A673 (cell line): ENCODE data around the gene HAUS6. TPM values are rescaled to one million over a fixed set of nuclear protein-coding genes. Genes with fewer than 3 reads are reported as not detected.
A peak's percentile ranks its signal among the peaks of the same experiment; 100 is the strongest.
"Not testable (repeated sequence)": the region's sequence is repeated elsewhere in the genome, so short reads cannot be mapped to it uniquely, and the experiment has no call there.

ENCODE experiments used
- BruUV-seq: library from RNA; stranded (reverse); fragments of 400-500 nt; replicated peaks from 2 replicates; lab custom pipeline; 2021; lab: Mats Ljungman, UMichigan
- CTCF ChIA-PET: fragments of 300-600 bp; sonication (Branson Sonifier 250); formaldehyde crosslinking; loops from one replicate; lab custom pipeline; 2022; ENCODE audit warnings: antibody characterized with exemption; lab: Charles Lee
- POLR2A ChIA-PET: fragments of 300-600 bp; sonication (Branson Sonifier 250); formaldehyde crosslinking; loops from one replicate; lab custom pipeline; 2022; ENCODE audit warnings: antibody characterized with exemption; ENCODE audit not compliant: low non-redundant PET; lab: Charles Lee
- DNase-seq: peaks from one replicate; pipeline ENCODE4 v3.0.0-alpha.2; 2015; ENCODE audit warnings: low spot score
- H3K27ac ChIP-seq: fragments of 200-600 bp; sonication (generic); 2 replicates; pipeline ENCODE4 v1.5.1; 2016; ENCODE audit warnings: mixed run types, low read depth, mild to moderate bottlenecking, mixed read lengths, antibody characterized with exemption, low read length; ENCODE audit not compliant: poor library complexity, severe bottlenecking
- H3K27me3 ChIP-seq: fragments of 200-600 bp; sonication (generic); replicated peaks from 2 replicates; pipeline ENCODE4 v1.6.1; 2017; ENCODE audit warnings: mixed run types, low read depth, mild to moderate bottlenecking, mixed read lengths, antibody characterized with exemption, low read length; ENCODE audit not compliant: insufficient read depth, poor library complexity
- H3K36me3 ChIP-seq: fragments of 200-600 bp; sonication (generic); 2 replicates; pipeline ENCODE4 v1.6.1; 2016; ENCODE audit warnings: mixed run types, mild to moderate bottlenecking, mixed read lengths, antibody characterized with exemption, low read length; ENCODE audit not compliant: insufficient read depth, poor library complexity, severe bottlenecking
- H3K4me1 ChIP-seq: fragments of 200-600 bp; sonication (generic); 2 replicates; pipeline ENCODE4 v1.6.1; 2017; ENCODE audit warnings: mixed run types, mild to moderate bottlenecking, mixed read lengths, antibody characterized with exemption, low read length; ENCODE audit not compliant: insufficient read depth, poor library complexity, severe bottlenecking
- H3K4me3 ChIP-seq: fragments of 200-600 bp; sonication (generic); 2 replicates; pipeline ENCODE4 v1.5.1; 2016; ENCODE audit warnings: low read depth, mixed run types, mild to moderate bottlenecking, mixed read lengths, low read length; ENCODE audit not compliant: poor library complexity, severe bottlenecking
- H3K9me3 ChIP-seq: fragments of 200-600 bp; sonication (generic); 2 replicates; pipeline ENCODE4 v1.6.1; 2016; ENCODE audit warnings: mixed run types, low read depth, mild to moderate bottlenecking, mixed read lengths, antibody characterized with exemption, low read length; ENCODE audit not compliant: poor library complexity, severe bottlenecking
- CTCF ChIP-seq: fragments of 300-800, 200-600 bp; sonication (generic); conservative IDR thresholded peaks from 2 replicates; pipeline ENCODE4 v1.5.1; 2017; ENCODE audit warnings: low read depth, mild to moderate bottlenecking, antibody characterized with exemption, low read length, moderate library complexity, mixed read lengths
- EZH2 ChIP-seq: fragments of 200-600 bp; sonication (generic); IDR thresholded peaks from 2 replicates; pipeline ENCODE4 v1.6.1; 2017; ENCODE audit warnings: borderline replicate concordance, low read depth, mild to moderate bottlenecking, mixed read lengths, antibody characterized with exemption, low read length; ENCODE audit not compliant: poor library complexity, severe bottlenecking
- intact Hi-C: fragments of 100-400 bp; cut with micrococcal nuclease; formaldehyde crosslinking; loops from one replicate; pipeline ENCODE4 v1.10.0; 2022; ENCODE audit not compliant: unreplicated experiment
- total RNA-seq: library from RNA; stranded (reverse); gene quantifications from 2 replicates; pipeline ENCODE4 v1.2.3, GENCODE V29; 2021

HAUS6 gene
- total RNA-seq, 1 experiment from 2014 or later: 26.1 TPM

DNA sequence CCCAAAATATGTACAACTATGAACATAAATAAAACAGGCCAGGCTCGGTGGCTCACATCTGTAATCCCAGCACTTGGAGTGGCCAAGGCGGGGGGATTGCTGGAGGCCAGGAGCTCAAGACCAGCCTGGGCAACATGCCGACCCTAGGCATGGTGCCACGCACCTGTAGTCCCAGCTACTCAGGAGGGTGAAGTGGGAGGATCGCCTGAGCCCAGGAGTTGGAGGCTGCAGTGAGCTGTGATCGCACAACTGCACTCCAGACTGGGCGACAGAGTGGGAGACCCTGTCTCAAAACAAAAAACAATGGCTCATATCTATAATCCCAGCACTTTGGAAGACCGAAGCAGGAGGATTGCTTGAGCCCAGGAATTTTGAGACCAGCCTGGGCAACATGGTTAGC, 1.5 kb downstream of the HAUS6 start:
- Histone ChIP-seq H3K27me3 (no peaks in the 10 kb centered on the region), H3K9me3 (no peaks in the 10 kb centered on the region), H3K4me1 (no peaks in the 10 kb centered on the region), H3K27ac (peak overlapping the region; percentile 23), H3K36me3 (peaks cover 4% of the 10 kb centered on the region), H3K4me3 (peak overlapping the region; percentile 72)
- no TSS peak for BruUV-seq
- intact Hi-C loops: loop anchor here (10.0 kb wide), 1 partner anchor 274 kb away; no protein-coding TSS in a partner anchor
- ChIA-PET CTCF (no interaction called here), POLR2A (no interaction called here)
- DNase-seq: no peak
- no peak for TF ChIP-seq EZH2
- TF ChIP-seq CTCF: no peak

DNA sequence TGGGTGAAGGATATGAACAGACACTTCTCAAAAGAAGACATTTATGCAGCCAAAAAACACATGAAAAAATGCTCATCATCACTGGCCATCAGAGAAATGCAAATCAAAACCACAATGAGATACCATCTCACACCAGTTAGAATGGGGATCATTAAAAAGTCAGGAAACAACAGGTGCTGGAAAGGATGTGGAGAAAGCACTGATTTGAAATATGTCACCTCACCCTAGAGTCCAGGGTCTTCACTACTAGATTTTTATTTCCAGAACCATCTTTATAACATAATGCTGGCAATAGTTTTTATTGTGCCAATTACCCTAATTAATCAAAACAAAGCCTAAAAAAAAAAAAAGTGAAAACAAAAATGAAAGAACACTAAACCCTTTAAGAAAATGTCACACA, 5.3 kb downstream of the HAUS6 start:
- BruUV-seq, H3K4me3 ChIP-seq, intact Hi-C loops, H3K4me1 ChIP-seq, DNase-seq, H3K27me3 ChIP-seq, POLR2A ChIA-PET, H3K27ac ChIP-seq, H3K9me3 ChIP-seq: not testable (repeated sequence)
- CTCF ChIA-PET: interaction anchor here (0.7 kb wide), 1 partner anchor 40 kb away, joined by 3 read pairs; no protein-coding TSS in a partner anchor
- peaks cover 27% of the 10 kb centered on the region for H3K36me3 ChIP-seq

GRCh38 chr9:19087106-19088000, 15.4 kb downstream of the HAUS6 start:
- Histone ChIP-seq H3K9me3 (no peaks in the 10 kb centered on the region), H3K27me3 (no peaks in the 10 kb centered on the region), H3K4me3 (no peak overlapping the region), H3K27ac (no peak overlapping the region), H3K4me1 (no peaks in the 10 kb centered on the region), H3K36me3 (peaks cover 38% of the 10 kb centered on the region)
- CTCF ChIA-PET: no interaction called here
- POLR2A ChIA-PET: interaction anchor here (0.6 kb wide), 1 partner anchor 18 kb away, joined by 4 read pairs; no protein-coding TSS in a partner anchor
- intact Hi-C loops: loop anchor here (5.0 kb wide), 1 partner anchor 85 kb away; no protein-coding TSS in a partner anchor
- TF ChIP-seq EZH2 (no peak), CTCF (no peak)
- no TSS peak for BruUV-seq
- DNase-seq: no peak
